ENCODE results near the gene LAMA5.

- TF ChIP-seq CTCF (IDR thresholded peaks at IDR 0.05 in 4 of 5, conservative IDR thresholded peaks at IDR 0.05 in 1 of 5) (no peak), POLR2A (IDR thresholded peaks at IDR 0.05) (no peak)
Measured at GRCh38 chr20:62285151-62285550, 82.0 kb downstream of the LAMA5 start.

Measured in gastrocnemius medialis (tissue), 4 donors.